ENCODE results near the gene PGPEP1.
"Not testable (repeated sequence)": the region's sequence is repeated elsewhere in the genome, so short reads cannot be mapped to it uniquely, and the experiment has no call there.

The PGPEP1 gene

DNA sequence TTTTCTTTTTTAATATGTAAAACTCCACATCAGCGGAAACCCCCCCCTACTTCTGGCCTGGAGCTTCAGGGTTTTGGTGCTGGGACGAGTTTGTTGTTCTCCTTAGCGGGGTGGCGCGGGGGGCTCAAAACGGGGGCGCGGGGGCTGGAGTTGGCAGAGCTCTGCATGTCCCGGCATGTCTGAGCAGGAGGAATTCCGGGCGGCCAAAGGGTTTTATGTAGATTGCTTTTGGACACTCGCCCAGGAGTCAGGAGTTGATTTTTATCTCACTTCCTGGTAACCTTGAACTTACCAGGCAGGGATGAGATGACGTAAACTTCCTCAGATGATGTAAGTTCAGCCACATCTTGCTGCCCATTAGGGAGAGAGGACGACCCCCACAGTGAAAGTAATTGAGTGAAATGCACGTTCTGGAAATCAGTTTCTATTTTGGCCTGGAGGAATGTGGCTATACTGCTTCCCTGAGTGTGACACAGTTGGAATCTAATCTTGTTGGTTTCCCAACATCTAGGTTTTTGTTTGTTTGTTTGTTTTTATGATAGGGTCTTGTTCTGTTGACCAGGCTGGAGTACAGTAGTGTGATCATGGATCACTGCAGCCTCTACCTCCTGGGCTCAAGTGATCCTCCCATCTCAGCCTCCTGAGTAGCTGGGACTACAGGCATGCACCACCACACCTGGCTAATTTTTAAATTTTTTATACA is 24.6 kb downstream of the PGPEP1 start:
- peak in 4 of 14 donors; percentile 1 to 19 (median 9) for DNase-seq

DNA sequence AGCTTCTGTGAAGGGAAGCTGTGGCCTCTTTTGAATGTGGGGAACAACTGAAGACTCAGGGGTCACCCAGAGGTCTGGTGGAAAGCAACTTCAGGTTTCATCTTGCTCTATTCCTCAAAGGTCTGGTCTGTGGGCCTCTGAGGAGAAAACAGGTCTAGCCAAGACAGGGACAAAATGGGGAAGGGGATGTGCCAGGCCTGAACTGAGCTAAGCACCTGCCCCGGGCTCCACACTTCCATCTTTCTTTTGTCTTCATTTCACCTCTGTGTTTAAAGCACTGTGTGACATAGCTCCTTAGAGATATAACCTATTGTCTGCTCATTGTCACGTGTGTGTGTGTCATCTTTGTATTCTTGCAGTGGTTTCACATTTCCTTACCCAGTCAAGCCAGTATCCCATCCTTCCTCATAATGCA is 25.6 kb downstream of the PGPEP1 start:
- no peak for DNase-seq

GRCh38 chr19:18368504-18369222 is 28.3 kb downstream of the PGPEP1 start:
- DNase-seq: no peak

DNA sequence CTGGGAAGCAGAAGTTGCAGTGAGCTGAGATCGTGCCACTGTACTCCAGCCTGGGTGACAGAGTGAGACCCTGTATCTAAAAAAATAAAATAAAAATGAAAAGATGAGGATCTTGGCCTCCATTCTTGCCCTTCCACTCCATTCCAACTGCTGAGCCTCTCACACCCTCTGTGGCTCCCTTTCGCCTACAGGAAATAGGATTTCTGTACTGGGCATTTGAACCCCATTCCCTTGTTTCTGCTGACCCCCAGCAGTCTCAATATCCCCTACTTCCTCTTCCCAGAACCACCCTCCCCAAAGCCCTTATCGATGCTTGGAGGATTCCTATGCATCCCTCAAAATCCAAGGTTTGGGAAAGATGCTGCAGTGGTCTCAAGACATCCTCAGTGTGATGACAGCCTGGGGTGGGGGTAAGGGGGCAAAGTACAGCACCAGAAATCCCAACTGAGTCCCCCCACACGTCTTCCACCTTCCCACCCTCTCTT is 33.1 kb downstream of the PGPEP1 start:
- DNase-seq: no peak

DNA sequence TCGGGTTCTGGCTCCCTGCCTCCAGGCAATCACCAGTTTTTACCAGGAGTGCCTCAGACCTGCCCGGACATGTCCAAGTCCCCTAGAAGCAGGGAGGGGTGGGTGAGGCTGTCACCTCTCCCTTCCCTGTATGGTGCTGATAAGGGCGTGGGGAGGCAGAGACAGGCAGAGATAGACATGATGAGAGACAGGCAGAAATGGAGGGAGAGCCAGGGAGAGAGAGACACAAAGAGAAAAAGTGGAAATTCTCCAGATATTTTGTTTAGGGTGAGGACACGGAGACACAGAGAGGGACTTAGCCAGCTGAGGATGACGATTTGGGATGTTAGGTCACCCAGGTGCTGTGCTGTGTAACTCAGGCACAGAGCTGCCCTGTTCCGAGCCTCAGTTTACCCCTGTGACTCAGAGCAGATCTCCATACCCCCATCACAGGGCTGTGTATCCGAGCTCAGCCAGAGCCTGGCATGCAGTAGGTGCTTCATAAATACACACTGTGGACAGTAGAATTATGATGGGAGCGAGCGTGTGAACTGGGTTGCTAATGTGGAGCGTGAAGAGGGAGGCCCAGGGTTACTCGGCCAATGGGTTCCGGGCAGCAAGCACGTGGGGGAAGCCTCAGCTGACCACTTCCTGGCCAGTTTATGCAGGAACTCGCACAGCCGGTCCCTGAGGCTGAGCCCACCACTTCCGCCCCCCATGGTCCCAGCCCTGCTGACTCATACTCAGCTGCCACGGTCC is 33.7 kb downstream of the PGPEP1 start:
- peak in 13 of 14 donors; percentile 18 to 91 (median 64) for DNase-seq

DNA sequence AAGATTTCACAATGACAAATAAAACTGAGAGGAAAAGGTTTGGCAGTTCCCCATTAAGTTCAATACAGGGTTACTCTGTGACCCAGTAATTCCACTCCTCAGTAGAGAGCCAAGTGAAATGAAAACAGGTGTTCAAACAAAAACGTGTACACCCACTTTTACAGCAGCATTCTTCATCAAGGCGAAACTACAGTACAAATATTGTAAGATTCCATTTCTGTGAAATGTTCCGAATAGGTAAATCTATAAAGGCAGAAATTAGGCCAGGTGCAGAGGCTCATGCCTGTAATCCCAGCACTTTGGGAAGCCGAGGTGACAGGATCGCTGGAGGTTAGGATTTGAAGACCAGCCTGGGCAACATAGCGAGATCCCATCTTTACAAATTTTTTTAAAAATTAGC is 36.6 kb downstream of the PGPEP1 start:
- DNase-seq: no peak

DNA sequence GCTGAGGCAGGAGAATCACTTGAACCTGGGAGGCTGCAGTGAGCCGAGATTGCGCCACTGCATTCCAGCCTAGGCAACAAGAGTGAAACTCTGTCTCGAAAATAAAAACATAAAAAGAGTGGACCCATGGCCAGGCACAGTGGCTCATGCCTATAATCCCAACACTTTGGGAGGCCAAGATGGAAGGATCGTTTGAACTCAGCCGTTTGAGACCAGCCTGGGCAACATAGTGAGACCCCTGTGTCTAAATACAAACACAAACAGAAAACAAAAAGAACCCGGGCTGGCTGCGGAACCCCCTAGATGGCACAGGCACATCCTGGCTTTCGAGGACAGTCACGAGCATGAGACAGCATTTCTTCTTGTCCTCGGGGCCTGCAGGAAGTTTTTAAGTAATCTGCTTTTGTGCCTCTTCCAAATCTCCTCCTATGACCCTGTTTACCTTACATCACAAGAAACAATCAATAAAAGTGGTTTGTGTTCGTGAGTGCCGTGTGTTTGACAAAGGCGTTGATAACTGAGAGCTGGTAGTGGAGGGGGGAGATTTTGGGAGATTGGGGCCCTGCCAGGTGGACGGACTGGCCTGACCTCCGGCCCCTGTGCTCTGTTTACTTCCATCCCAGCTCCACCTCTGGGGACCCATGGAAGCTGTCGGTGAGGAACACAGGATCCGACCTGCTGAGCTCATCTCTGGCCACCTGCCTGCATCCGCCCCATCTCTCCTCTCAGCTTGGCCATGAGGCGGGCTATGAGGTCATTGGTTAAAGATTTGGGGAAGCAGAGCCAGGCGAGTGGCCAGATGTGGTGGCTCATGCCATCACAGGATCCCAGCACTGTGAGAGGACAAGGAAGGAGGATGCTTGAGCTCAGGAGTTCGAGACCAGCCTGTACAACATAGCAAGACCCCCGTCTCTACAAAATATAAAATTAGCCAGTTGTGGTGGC is 39.7 kb downstream of the PGPEP1 start:
- DNase-seq: peak in 2 of 14 donors; percentile 19 to 42

- no peak for DNase-seq
Observed at GRCh38 chr19:18380843-18381242, 40.4 kb downstream of the PGPEP1 start.

DNA sequence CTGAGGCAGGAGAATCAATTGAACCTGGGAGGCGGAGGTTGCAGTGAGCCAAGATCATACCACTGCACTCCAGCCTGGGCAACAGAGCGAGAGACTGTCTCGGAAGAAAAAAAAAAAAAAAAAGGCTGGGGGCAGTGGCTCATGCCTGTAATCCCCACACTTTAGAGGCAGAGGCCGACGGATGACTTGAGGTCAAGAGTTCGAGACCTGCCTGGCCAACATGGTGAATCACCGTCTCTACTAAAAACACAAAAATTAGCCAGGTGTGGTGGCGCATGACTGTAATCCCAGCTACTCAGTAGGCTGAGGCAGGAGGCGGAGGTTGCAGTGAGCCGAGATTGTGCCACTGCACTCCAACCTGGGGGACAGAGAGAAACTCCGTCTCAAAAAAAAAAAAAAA is 43.2 kb downstream of the PGPEP1 start:
- DNase-seq: not testable (repeated sequence)

GRCh38 chr19:18384775-18385174 is 44.4 kb downstream of the PGPEP1 start:
- DNase-seq: no peak

GRCh38 chr19:18385359-18385674 is 44.9 kb downstream of the PGPEP1 start:
- no peak for DNase-seq

DNA sequence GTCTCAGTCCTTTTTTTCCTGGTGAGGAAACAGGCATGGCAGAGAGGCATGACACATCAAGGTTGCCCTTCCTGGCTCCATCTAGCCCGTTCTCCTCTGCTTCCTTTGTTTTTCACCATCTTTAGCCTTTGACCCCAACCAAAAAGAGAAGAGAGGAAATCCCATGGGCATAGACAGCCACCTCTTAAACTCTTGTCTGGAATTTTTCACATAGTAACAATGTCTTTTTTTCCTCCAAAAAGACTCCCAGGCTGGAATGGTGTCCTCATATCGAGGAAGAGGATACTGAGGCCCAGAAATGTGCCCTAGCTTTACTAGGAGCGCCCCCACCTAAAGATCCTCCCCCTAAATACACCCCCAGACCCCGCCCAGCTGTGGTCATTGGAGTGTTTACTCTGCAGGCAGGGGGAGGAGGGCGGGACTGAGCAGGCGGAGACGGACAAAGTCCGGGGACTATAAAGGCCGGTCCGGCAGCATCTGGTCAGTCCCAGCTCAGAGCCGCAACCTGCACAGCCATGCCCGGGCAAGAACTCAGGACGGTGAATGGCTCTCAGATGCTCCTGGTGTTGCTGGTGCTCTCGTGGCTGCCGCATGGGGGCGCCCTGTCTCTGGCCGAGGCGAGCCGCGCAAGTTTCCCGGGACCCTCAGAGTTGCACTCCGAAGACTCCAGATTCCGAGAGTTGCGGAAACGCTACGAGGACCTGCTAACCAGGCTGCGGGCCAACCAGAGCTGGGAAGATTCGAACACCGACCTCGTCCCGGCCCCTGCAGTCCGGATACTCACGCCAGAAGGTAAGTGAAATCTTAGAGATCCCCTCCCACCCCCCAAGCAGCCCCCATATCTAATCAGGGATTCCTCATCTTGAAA is 45.5 kb downstream of the PGPEP1 start, which contains the start of gene GDF15:
Gene GDF15 (plus strand): TSS at position 484 of the 868 bp plus-strand sequence. CDS start 32 bp downstream, at position 516.
- no peak for DNase-seq

DNA sequence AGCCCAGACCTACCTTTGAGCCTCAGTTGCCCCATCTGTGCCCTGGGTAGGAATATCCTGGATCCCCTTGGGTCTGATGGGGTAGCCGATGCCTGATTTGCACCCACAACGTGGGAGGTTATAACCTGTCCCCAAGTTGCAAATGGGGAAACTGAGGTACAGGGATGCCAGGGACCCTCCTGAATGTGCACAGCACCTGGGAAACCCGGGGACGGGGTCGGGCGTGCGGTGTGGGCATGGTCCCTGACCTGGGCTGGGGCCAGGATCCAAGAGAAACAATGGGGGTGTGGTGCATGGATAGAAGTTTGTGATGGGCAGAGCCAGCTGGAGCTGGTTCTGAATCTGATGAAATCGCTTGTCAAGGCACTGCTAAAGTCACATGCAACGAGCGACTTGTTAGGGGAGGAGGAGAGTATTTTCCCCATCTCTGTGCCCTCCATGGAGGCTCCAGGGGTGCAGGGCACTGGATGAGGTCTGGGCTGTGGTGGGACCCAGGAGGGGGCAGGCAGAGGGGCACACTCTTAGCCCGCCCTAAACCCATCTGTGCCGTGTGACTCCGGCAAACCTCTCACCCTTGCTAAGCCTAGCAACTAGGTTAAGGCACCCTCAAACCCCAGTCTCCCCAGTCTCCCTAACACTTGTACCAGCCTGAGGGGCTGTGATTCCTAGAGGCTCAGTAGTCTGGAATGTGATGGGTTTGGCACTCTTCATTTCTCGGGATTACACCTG is 46.3 kb downstream of the PGPEP1 start:
- DNase-seq: no peak

- DNase-seq: peak in 12 of 14 donors; percentile 9 to 80 (median 44)
Observed at GRCh38 chr19:18388100-18388959, 47.9 kb downstream of the PGPEP1 start.

GRCh38 chr19:18388960-18389725 is 48.7 kb downstream of the PGPEP1 start:
- no peak for DNase-seq

DNA sequence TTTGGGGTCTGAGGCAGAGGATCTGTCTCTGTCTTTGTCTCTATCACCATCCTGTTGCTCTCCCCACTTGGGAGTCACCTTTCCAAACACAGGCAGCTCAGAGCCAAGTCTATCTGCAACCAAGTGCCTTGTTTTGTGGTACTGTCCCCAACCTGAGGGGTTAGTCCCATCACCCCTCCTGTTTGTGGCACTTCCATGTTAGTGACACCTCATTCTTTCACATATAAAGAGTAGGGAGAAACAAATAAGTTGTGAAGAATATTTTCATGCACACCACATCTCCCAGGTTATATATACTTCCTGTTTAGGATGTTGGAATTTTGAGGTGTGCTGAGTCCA is 49.3 kb downstream of the PGPEP1 start:
- DNase-seq: no peak

DNA sequence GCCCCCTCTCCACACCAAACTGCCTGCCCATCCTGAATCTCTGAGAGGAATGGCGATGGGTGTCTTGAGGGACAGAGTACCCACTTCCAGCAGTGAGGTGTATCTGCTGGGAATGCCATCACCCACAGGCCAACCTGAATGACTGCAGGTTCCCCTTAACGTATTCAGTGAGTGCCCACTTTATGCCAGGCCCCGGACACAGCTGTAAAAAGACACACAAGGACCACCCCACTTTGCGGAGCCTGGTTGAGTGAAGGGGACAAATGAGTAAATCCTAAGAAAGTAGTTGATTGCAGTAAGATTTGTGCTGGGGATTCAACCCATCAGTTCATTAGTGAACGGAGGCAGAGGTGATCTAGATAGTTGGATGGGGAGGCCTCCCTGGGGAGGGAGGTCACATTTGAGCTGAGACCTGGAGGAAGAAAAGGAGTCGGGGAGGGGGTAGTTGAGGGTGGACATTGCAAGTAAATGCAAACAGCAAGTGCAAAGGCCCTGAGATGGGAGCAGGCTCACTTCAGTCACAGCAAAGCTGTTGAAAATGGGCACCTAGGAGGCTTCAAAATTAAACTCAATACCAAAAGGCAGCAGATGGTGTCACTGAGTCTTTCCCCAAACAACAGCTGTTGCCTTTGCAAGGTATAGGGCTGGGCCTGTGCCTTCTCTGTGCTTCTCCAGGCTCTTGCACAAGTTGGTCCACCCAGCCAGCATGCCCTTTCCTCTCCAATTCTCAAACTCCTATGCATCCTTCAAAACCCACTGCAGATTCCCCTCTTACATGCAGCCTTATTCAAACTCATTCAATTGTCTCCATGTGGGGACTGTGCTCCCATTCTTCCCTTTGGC is 49.9 kb downstream of the PGPEP1 start:
- no peak for DNase-seq
